Activated CD8-positive, alpha-beta T cell treated with anti-CD3 and anti-CD28 coated beads, Interleukin-2, amount 10 ng/mL, durations not matched to agents 7 days and 5 days (primary cell): ENCODE results near the gene ALPP. TPM values are rescaled to one million over a fixed set of nuclear protein-coding genes. Genes with fewer than 3 reads are reported as not detected.
"Not testable (repeated sequence)": the region's sequence is repeated elsewhere in the genome, so short reads cannot be mapped to it uniquely, and the experiment has no call there.

Experiments used
- ATAC-seq: fragments of 150-1000 bp; cut with Tn5 transposase; one replicate; pipeline ENCODE4 v1.10.0; 2021; ENCODE audit warnings: moderate library complexity
- CTCF ChIA-PET: fragments of 350-600 bp; sonication (Branson Sonifier 250); formaldehyde crosslinking; loops from one replicate; lab custom pipeline; 2021; ENCODE audit warnings: antibody characterized with exemption; lab: Charles Lee
- POLR2A ChIA-PET: fragments of 350-600 bp; sonication (Branson Sonifier 250); formaldehyde crosslinking; loops from one replicate; lab custom pipeline; 2021; ENCODE audit warnings: antibody characterized with exemption; lab: Charles Lee
- DNase-seq: peaks from one replicate; pipeline ENCODE4 v3.0.0-alpha.2; 2020
- H3K27ac Mint-ChIP-seq: one replicate; pipeline ENCODE4 v1.8.0; 2021; ENCODE audit warnings: mild to moderate bottlenecking, mixed read lengths
- H3K27me3 Mint-ChIP-seq: one replicate; pipeline ENCODE4 v1.8.0; 2021; ENCODE audit warnings: low read depth, mixed read lengths
- H3K36me3 Mint-ChIP-seq: one replicate; pipeline ENCODE4 v1.8.0; 2021; ENCODE audit warnings: low read depth, mixed read lengths
- H3K4me1 Mint-ChIP-seq: one replicate; pipeline ENCODE4 v1.8.0; 2021; ENCODE audit warnings: low read depth, mixed read lengths
- H3K4me3 Mint-ChIP-seq: one replicate; pipeline ENCODE4 v1.8.0; 2021; ENCODE audit warnings: mild to moderate bottlenecking, mixed read lengths
- H3K9me3 Mint-ChIP-seq: one replicate; pipeline ENCODE4 v1.8.0; 2022; ENCODE audit warnings: mixed read lengths; ENCODE audit not compliant: insufficient read depth
- total RNA-seq, 2 experiments: library from RNA; stranded (reverse); gene quantifications; one replicate each; pipeline ENCODE4 v1.2.3, GENCODE V29; 2021

ALPP gene
- total RNA-seq, 2 experiments from 2014 or later, result not detected

DNA sequence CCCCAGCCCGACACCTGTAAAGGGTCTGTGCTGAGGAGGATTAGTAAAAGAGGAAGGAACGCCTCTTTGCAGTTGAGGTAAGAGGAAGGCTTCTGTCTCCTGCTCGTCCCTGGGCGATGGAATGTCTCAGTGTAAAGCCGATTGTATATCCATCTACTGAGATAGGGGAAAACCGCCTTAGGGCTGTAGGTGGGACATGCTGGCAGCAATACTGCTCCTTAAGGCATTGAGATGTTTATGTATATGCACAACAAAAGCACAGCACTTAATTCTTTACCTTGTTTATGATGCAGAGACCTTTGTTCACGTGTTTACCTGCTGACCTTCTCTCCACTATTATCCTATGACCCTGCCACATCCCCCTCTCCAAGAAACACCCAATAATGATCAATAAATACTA, 44.9 kb downstream of the ALPP start:
- Mint-ChIP-seq H3K27me3 (peaks cover 40% of the 10 kb centered on the region), H3K4me1 (peaks cover 10% of the 10 kb centered on the region)
- CTCF ChIA-PET, H3K36me3 Mint-ChIP-seq, POLR2A ChIA-PET, DNase-seq, ATAC-seq, H3K9me3 Mint-ChIP-seq, H3K4me3 Mint-ChIP-seq, H3K27ac Mint-ChIP-seq: not testable (repeated sequence)

GRCh38 chr2:232431705-232432590, 53.4 kb downstream of the ALPP start:
- ChIA-PET CTCF (interaction anchor here (0.9 kb wide), 1 partner anchor 9 kb away, joined by 3 read pairs; no protein-coding TSS in a partner anchor), POLR2A (no interaction called here)
- H3K36me3 Mint-ChIP-seq, result no peaks in the 10 kb centered on the region
- no peaks in the 10 kb centered on the region for H3K27me3 Mint-ChIP-seq
- H3K9me3 Mint-ChIP-seq, result no peaks in the 10 kb centered on the region
- no peak overlapping the region for H3K27ac Mint-ChIP-seq
- DNase-seq (no peak), ATAC-seq (no peak)
- H3K4me1 Mint-ChIP-seq, result no peaks in the 10 kb centered on the region
- H3K4me3 Mint-ChIP-seq, result no peak overlapping the region

Other genes starting within 250 kb of the ALPP start
- not detected for gene ALPG, start 28.1 kb downstream of the ALPP start, total RNA-seq
- gene ALPI, start 77.4 kb downstream of the ALPP start, total RNA-seq, result not detected
- not detected for gene ECEL1, start 109.1 kb downstream of the ALPP start, total RNA-seq
- not detected for gene PRSS56, start 141.6 kb downstream of the ALPP start, total RNA-seq
- gene CHRND, start 147.4 kb downstream of the ALPP start, total RNA-seq, result not detected
- gene CHRNG, start 160.9 kb downstream of the ALPP start, total RNA-seq, result not detected
- 1 to 10 TPM; 7.5 to 7.7 TPM for gene TIGD1, start 171.8 kb downstream of the ALPP start, total RNA-seq
- 10 to 100 TPM; 68.5 to 76.7 TPM for gene EIF4E2, start 171.9 kb downstream of the ALPP start, total RNA-seq